SU-DHL-6 (cell line): Measurements from ENCODE around the gene SCN5A.

Experiments used
- CTCF ChIP-seq: fragments of 200-600 bp; sonication (generic); IDR thresholded peaks from one replicate; pipeline ENCODE4 v1.5.1; 2017; ENCODE audit warnings: antibody characterized with exemption, mild to moderate bottlenecking, low read length, moderate library complexity; ENCODE audit not compliant: insufficient read depth, poor library complexity, severe bottlenecking
- EZH2phosphoT487 ChIP-seq: fragments of 200-600 bp; sonication (generic), shearing (Covaris generic); conservative IDR thresholded peaks from 2 replicates; pipeline ENCODE4 v1.6.1; 2018; ENCODE audit warnings: mild to moderate bottlenecking, antibody characterized with exemption, low read length, moderate library complexity, mixed read lengths

- TF ChIP-seq CTCF (no peak), EZH2phosphoT487 (no peak)
These were observed 99.3 kb downstream of the SCN5A start for GRCh38 chr3:38549957-38550840.
